ENCODE results near the gene HDAC8. TPM values are rescaled to one million over a fixed set of nuclear protein-coding genes. Genes with fewer than 3 reads are reported as not detected.
"Not testable (repeated sequence)": the region's sequence is repeated elsewhere in the genome, so short reads cannot be mapped to it uniquely, and the experiment has no call there.

HDAC8 gene
- polyA plus RNA-seq, 1 experiment: 24.8 TPM

DNA sequence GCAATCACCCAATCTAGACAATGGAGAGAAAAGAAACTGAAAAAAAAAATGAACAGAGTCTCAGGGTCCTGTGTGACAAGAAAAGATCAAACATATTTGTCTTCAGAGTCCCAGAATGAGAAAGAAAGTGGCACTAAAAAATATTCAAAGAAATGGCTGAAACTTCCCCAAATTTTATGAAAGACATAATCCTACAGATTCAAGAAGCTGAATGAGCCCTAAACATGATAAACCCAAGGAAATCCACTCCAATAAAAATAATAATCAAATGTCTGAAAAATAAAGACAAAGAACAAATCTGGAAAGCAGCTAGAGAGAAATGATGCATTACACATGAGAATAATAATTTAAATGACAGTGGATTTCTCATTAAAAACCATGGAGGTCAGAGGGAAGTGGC, 136.6 kb downstream of the HDAC8 start:
- TF ChIP-seq, protein P1, sequence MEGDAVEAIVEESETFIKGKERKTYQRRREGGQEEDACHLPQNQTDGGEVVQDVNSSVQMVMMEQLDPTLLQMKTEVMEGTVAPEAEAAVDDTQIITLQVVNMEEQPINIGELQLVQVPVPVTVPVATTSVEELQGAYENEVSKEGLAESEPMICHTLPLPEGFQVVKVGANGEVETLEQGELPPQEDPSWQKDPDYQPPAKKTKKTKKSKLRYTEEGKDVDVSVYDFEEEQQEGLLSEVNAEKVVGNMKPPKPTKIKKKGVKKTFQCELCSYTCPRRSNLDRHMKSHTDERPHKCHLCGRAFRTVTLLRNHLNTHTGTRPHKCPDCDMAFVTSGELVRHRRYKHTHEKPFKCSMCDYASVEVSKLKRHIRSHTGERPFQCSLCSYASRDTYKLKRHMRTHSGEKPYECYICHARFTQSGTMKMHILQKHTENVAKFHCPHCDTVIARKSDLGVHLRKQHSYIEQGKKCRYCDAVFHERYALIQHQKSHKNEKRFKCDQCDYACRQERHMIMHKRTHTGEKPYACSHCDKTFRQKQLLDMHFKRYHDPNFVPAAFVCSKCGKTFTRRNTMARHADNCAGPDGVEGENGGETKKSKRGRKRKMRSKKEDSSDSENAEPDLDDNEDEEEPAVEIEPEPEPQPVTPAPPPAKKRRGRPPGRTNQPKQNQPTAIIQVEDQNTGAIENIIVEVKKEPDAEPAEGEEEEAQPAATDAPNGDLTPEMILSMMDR (IDR thresholded peaks at IDR 0.05; ENCODE audit: low read depth, low read length): no peak
- POLR2A ChIA-PET: no interaction called here
- H3K9me3 ChIP-seq (ENCODE audit: control insufficient read depth, insufficient read depth, low read length): peaks cover 5% of the 10 kb centered on the region

DNA sequence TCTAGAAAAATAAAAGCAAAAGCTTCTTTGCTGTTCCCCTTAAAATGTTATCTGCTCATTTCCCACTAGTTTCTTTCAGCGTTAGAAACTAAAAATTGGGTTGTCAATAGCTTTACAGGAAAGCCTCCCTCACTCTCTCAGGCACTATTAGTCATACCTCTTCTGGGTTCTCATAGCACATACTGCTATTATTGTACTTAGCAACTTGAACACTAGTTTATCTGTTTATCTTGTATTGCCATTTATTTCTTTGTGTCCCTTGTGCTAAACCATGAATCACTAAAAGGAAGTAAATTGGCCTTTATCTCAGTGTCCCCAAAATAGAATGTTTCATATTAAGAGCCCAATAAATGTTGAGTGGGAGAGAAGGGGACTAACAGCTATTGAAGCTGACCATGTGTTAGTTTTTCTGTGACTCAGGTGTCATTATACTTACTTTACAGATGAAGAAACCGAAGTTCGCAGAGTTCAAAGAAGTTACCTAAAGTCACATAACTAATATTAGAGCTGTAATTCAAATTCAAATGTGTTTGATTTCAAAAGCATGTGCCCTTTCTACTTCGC, 142.2 kb downstream of the HDAC8 start:
- no peak for DNase-seq (ENCODE audit: low read depth, low spot score)
- no peak overlapping the region for H3K4me3 ChIP-seq (ENCODE audit: low read depth, low read length)
- no peaks in the 10 kb centered on the region for H3K9me3 ChIP-seq (ENCODE audit: control insufficient read depth, insufficient read depth, low read length)
- H3K27ac ChIP-seq (ENCODE audit: low read depth, low read length): no peak overlapping the region
- CTCF ChIA-PET: no interaction called here
- TF ChIP-seq, protein P1 (IDR thresholded peaks at IDR 0.05; ENCODE audit: low read depth, low read length): no peak
- POLR2A ChIA-PET: no interaction called here
- H3K27me3 ChIP-seq (ENCODE audit: control insufficient read depth, insufficient read depth, low read length): no peaks in the 10 kb centered on the region

More for the DNA sequence above, 136.6 kb downstream of the HDAC8 start:
- DNase-seq (ENCODE audit: low read depth, low spot score): no peak
- H3K27me3 ChIP-seq (ENCODE audit: control insufficient read depth, insufficient read depth, low read length): no peaks in the 10 kb centered on the region
- no peak overlapping the region for H3K4me3 ChIP-seq (ENCODE audit: low read depth, low read length)
- no peak overlapping the region for H3K27ac ChIP-seq (ENCODE audit: low read depth, low read length)
- CTCF ChIA-PET: no interaction called here

DNA sequence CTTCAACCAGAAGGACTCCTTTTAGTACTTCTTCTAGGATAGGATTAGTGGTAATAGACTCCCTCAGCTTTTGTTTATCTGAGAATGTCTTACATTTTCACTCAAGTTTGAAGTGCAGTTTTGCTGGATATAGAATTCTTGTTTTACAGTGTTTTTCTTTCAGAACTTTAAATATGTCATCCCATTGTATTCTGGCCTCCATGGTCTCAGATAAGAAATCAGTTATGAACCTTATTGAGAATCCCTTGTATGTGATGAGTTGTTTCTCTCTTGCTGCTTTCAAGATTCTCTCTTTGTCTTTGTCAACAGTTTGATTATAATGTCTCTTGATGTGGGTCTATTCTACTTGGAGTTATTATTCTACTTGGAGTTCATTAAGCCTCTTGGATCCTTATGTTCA, 150.8 kb downstream of the HDAC8 start:
- H3K4me3 ChIP-seq (ENCODE audit: low read depth, low read length): no peak overlapping the region
- DNase-seq (ENCODE audit: low read depth, low spot score): no peak
- TF ChIP-seq, protein P1 (IDR thresholded peaks at IDR 0.05; ENCODE audit: low read depth, low read length): no peak
- ChIA-PET CTCF (no interaction called here), POLR2A (no interaction called here)
- no peak overlapping the region for H3K27ac ChIP-seq (ENCODE audit: low read depth, low read length)
- no peaks in the 10 kb centered on the region for H3K9me3 ChIP-seq (ENCODE audit: control insufficient read depth, insufficient read depth, low read length)
- H3K27me3 ChIP-seq (ENCODE audit: control insufficient read depth, insufficient read depth, low read length): no peaks in the 10 kb centered on the region

DNA sequence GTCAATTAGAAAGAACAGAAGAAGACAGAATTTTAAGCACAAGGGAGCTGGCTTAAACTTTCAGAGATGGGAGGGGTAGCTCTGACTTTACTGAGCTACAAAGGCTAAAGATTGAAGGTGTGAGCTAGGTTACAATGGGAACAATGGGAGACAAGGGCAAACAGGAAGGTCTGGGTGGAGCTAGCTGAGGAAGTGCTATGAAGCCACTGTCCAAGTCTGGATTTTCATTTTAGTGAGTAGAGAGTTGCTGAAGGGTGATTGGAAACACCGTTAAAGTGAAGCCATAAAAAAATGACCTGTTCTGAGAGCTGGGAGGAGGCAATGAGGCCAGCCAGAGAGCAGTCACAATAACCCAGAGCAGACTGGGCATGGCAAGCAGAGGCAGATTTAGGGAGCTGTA, 162.7 kb downstream of the HDAC8 start:
- POLR2A ChIA-PET: no interaction called here
- no peaks in the 10 kb centered on the region for H3K9me3 ChIP-seq (ENCODE audit: control insufficient read depth, insufficient read depth, low read length)
- no peak overlapping the region for H3K27ac ChIP-seq (ENCODE audit: low read depth, low read length)
- no peak overlapping the region for H3K4me3 ChIP-seq (ENCODE audit: low read depth, low read length)
- TF ChIP-seq, protein P1 (IDR thresholded peaks at IDR 0.05; ENCODE audit: low read depth, low read length): no peak
- no peak for DNase-seq (ENCODE audit: low read depth, low spot score)
- CTCF ChIA-PET: interaction anchor here (0.5 kb wide), 1 partner anchor 58 kb away, joined by 3 read pairs; no protein-coding TSS in a partner anchor
- no peaks in the 10 kb centered on the region for H3K27me3 ChIP-seq (ENCODE audit: control insufficient read depth, insufficient read depth, low read length)

DNA sequence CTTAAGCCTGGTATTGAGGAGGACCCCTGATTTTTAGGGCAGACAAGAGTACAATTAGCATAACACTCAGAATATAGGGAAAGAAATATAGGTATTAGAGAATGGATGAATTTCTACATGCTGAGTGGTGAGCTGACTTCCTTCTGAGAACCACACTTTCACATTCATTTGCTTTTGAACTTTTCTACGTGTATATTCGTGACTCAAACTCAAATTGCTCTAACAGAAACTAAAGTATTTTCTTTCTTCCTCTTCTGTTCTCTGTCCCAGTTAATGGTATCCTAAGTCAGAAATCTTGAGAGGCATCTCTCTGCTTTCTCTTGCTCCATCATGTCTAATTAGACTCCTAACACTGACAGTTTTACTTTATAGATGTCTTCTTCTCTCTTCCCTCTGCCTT, 163.8 kb downstream of the HDAC8 start:
- ChIA-PET POLR2A (no interaction called here), CTCF (no interaction called here)
- Histone ChIP-seq H3K27ac (ENCODE audit: low read depth, low read length) (no peak overlapping the region), H3K4me3 (ENCODE audit: low read depth, low read length) (no peak overlapping the region), H3K9me3 (ENCODE audit: control insufficient read depth, insufficient read depth, low read length) (no peaks in the 10 kb centered on the region), H3K27me3 (ENCODE audit: control insufficient read depth, insufficient read depth, low read length) (no peaks in the 10 kb centered on the region)
- DNase-seq (ENCODE audit: low read depth, low spot score): no peak
- TF ChIP-seq, protein P1 (IDR thresholded peaks at IDR 0.05; ENCODE audit: low read depth, low read length): no peak

DNA sequence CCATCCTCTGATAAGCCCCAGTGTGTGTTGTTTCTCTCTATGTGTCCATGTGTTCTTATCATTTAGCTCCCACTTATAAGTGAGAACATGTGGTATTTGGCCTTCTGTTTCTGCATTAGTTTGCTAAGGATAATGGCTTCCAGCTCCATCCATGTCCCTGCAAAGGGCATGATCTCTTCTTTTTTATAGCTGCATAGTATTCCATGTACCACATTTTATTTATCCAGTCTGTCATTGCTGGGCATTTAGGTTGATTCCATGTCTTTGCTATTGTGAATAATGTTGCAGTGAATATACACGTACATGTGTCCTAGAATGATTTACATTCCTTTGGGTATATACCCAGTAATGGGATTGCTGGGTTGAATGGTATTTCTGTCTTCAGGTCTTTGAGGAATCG, 167.5 kb downstream of the HDAC8 start:
- CTCF ChIA-PET: not testable (repeated sequence)

More for the DNA sequence above, 167.5 kb downstream of the HDAC8 start:
- POLR2A ChIA-PET; H3K27me3 ChIP-seq (ENCODE audit: control insufficient read depth, insufficient read depth, low read length); DNase-seq (ENCODE audit: low read depth, low spot score); H3K27ac ChIP-seq (ENCODE audit: low read depth, low read length); H3K9me3 ChIP-seq (ENCODE audit: control insufficient read depth, insufficient read depth, low read length); H3K4me3 ChIP-seq (ENCODE audit: low read depth, low read length): not testable (repeated sequence)

All from AG04450 (cell line).